Stimulated activated CD4-positive, alpha-beta T cell treated with anti-CD3 and anti-CD28 coated beads, Interleukin-15, amount 100 ng/mL, for 1 hour (primary cell): ENCODE data around the gene SRP14.

Source experiments
- DNase-seq, 2 donors: peaks; one replicate each; pipeline ENCODE4 v3.0.0-alpha.2; 2020; ENCODE audit warnings: low read depth in 1 of 2, low spot score in 1 of 2

Gene SRP14

GRCh38 chr15:39990706-39991105 is 48.3 kb downstream of the SRP14 start:
- no peak for DNase-seq

- DNase-seq: no peak
Observed at GRCh38 chr15:39987821-39988220, 51.2 kb downstream of the SRP14 start.
